Putamen (tissue), 1 donor: ENCODE results near the gene COL13A1.

ENCODE experiments used
- DNase-seq: peaks from one replicate; pipeline ENCODE4 v3.0.0-alpha.2; 2016; ENCODE audit warnings: low spot score

Gene COL13A1

DNA sequence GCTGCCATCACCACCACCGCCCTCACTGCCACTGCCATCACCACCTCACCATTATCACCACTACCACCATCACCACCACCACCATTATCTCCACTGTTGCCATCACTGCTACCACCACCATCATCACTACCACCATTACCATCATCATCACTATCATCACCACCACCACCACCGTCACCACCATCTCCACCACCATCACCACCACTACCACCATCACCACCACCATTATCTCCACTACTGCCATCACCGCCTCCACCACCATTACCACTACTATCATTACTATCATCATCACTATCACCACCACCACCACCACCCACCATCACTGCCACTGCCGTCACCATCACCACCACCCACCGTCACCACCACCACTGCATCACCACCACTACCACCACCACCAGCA, 9.9 kb upstream of the COL13A1 start:
- no peak for DNase-seq

GRCh38 chr10:69792341-69792740, 9.4 kb upstream of the COL13A1 start:
- DNase-seq, result peak; percentile 14

- no peak for DNase-seq
Observed at GRCh38 chr10:69794673-69795072, 7.0 kb upstream of the COL13A1 start.

GRCh38 chr10:69795242-69795934, 6.3 kb upstream of the COL13A1 start:
- DNase-seq, result no peak

DNA sequence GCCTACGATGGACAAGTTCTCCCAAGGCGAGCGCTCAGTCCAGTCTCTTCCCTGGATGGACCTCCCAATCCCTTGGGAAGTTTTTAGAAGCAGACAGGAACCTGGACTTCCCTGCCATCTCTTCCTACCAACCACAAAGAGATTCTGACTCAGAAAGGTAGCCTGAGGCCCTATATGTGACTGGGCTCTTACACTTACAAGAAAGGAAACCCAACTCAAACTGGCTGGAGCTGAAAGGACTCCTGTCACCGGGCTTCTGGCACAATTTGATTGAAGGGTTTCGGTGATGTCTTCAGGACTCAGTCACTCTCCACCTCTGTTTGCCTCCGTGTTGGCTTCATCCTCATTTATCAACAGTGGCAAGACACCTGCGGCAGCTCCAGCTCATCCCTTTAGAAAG, 3.7 kb upstream of the COL13A1 start:
- no peak for DNase-seq

GRCh38 chr10:69800109-69800508, 1.6 kb upstream of the COL13A1 start:
- DNase-seq, result no peak

DNA sequence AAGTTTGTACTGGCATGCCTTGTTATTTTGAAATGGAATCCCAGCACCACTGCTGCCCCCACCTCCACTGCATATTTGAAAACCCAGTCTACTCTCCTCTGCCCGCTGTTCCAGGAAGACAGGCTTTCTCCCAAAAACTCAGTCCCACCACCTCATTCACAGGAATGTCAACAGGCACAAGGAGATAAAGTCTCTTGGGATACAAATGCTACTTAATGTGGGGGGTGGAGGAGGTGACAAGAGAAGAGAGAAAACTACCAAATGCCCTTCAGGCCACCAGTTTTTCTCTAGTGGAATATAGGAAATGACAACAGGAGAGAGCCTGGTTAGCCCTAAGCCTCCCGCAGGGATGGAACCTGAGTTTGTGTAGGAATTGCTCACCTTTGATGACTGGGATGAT, 1.0 kb upstream of the COL13A1 start:
- no peak for DNase-seq

- DNase-seq, result no peak
Observed at GRCh38 chr10:69801094-69801433, 642 bp upstream of the COL13A1 start.

DNA sequence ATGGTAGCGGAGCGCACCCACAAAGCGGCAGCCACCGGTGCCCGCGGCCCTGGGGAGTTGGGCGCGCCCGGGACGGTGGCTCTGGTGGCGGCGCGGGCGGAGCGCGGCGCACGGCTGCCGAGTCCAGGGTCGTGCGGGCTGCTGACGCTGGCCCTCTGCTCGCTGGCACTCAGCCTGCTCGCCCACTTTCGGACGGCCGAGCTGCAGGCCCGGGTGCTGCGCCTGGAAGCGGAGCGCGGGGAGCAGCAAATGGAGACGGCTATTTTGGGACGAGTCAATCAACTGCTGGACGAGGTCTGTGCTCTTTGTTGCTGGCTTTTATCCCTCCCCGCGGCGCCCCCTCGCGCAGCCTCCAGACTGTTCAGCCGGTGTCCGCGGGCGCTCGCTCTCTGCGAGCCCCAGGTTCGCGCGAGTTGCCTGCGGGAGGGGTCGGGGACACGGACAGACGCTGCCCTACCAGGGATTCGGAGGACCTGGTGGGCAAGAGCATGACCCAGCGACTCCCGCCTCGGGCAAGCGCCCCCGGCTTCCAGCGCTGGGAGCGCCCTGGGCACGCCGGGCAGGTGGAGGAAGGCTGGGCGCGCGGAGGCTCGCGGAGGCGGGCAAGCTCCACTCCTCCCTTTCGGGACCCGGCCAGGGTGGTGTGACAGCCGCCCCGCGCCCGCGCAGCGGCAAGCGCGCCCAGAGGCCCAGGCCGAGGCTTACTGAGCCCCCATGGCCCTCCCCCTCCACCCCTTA, 887 bp downstream of the COL13A1 start:
- no peak for DNase-seq

DNA sequence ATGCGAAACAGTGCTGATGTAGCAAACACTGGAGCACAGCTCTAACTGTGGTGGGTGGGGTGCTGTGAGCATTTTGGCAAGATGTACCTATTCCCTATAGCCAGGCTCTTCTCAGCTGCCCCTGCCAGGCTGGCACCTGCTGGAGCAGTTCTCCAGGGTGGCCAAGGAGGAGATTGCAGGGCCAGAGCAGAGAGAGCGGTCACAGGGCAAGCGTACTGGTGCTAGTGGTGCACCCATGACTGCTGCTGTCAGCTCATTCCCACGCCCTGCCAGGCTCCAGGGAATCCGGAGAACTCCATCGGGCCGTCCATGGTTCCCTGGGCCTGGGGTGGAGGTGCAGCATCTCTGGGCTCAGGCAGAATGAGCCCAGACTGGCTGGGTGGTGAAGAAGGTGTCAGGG, 2.1 kb downstream of the COL13A1 start:
- DNase-seq, result no peak

DNA sequence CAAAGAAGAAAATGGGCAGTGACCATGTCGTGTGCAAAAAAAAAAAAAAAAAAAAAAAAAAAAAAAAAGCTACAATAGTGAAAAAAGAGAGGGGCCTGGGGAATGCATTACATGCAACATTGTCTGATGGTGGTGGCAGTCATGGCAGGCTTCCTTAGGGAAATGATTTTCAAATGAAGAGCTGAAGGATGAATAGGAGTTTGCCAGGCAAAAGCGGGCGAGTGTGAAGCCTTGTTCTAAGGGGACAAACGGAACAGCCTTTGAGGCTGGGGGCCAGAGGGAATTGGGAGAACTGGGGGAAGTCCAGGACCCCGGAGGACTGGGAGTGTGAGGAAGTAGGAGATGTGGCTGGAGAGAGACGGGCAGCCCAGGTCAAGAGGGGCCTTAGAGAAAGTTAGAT, 3.1 kb downstream of the COL13A1 start:
- DNase-seq, result no peak

DNA sequence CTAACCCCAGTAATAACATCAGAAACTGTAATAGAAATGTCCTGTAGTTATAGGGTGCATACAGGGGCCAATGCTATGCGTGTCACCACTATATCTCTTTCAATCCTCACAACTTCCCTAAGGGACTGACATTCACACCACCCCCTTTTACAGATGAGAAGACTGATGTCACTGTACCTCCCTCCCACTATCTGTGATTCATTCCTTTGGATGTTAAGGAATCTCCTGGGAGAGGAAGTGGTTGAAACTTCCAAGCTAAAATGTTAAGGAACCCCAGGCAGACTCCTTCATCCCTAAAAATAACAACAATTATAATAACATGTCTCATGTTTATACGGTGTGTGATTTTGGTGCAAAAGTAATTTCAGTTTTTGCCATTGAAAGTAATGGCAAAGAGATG, 5.4 kb downstream of the COL13A1 start:
- DNase-seq, result no peak

GRCh38 chr10:69807696-69808095, 6.0 kb downstream of the COL13A1 start:
- no peak for DNase-seq

DNA sequence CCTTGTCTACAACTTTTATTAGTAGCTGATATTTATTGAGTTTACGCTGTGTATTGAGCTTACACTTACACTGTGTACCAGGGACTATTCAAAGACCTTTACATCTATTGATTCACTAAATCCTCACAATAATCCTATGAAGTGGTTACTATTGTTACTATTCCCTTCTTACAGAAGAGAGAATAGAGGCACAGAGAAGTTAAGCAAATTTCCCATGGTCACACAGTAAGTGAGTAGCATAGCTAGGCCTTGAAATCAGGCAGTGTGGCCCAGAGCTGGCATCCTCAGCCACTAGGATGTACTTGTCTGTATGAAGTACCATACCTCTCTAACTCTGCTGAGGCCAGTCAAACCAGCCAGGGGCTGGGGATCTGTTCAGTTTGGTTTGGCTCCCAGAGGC, 7.6 kb downstream of the COL13A1 start:
- no peak for DNase-seq

DNA sequence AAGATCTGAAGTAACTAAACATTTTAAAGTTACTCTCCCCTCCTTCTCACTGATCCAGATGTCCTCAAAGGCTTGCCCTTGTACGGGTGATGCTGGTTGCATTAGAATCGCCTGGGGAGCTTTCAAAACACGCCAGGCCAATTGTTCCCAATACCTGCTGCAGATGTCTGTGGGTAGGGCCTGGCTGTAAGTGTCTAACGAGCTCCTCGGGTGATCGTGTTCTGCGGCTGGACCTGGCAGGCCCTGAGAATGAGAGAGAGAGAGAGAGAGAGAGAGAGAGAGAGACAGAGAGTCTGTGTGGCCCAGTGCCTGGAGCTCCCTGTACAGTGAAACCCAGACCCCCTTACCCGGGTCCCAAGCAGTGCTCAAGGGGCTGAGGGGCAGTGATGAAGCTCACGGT, 8.4 kb downstream of the COL13A1 start:
- no peak for DNase-seq

- DNase-seq, result no peak
Observed at GRCh38 chr10:69810675-69811397, 9.1 kb downstream of the COL13A1 start.

DNA sequence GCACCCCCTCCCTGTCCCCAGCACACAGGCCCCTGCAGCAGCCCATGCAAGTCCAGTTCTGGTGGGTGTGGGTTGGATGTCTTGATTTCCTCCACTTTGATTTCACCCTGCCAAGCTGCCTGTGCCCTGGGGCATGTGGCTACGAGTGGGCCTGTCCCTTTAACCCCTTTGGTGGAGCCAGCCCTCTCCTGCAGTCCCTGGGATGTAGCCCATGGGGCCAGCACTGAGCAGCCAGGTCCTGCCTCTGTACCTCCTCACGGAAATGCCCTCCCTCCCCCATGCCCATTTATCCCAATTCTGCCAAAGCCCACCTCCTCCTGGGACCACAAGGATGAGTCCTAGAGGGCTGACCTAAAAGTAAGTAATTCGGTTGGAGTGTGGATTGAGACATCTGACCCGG, 11.9 kb downstream of the COL13A1 start:
- no peak for DNase-seq

GRCh38 chr10:69814251-69814650, 12.5 kb downstream of the COL13A1 start:
- DNase-seq, result no peak

DNA sequence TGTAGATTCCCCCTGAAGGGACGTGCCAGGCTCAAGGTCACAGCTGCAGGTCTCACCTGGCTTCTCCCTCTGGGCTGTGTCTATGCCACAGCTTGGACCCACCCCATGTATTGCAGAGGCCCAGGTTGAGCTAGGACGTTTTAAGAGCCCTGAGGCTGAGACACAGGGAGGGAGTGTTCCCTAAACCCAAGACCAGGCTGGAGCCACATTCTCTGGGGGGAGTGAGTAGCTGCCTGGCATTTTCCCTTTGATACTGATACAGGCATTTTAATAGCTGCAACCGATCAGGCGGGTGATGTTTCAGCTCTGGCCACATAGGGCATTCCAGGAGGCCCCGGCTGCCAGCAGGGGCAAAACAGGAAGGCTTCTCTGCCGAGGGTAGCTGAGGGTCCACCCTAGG, 13.4 kb downstream of the COL13A1 start:
- DNase-seq, result no peak

DNA sequence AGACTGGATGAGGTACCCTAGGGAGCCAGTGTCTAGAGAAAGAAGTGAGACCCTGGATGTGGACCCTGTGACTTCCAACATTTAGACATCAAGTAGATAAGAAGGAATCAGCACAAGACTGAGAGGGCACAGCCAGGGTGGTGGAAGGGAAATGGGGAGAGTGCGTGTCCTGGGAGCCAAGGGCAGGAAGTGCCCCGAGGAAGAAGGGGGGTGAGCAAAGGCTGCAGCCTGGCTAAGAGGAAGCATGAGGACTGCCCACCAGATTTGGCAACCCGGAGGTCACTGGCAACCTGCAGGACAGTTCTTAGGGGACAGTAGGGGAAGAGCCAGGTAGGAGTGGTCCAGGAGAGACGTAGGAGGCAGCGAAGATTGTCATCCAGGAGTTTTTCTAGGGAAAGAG, 14.8 kb downstream of the COL13A1 start:
- no peak for DNase-seq

GRCh38 chr10:69817078-69817581, 15.4 kb downstream of the COL13A1 start:
- DNase-seq, result no peak

DNA sequence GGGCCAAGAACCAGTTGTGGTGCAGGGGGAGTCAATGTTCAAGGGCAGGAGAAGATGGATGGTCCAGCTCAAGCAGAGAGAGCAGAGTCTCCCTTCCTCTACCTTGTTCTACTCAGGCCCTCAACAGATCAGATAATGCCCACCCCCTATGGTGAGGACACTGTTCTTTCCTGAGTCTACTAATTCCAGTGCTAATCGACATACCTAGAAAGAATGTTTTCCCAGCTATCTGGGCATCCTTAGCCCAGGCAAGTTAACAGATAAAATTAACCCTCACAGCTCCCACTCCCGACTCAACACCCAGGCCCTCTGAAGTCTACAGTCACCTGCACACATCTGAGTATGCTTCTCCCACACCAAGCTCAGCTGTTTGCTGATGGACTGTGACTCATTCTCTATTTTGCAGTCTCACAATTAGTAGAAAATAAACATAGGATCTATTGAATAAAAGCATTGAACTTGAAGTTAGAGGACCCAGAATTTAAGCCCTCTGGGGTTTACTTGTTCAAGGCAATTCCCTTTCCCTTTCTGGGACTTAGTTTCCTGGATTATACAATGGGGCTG, 17.1 kb downstream of the COL13A1 start:
- no peak for DNase-seq
